ENCODE data around the gene SLC4A5. TPM values are rescaled to one million over a fixed set of nuclear protein-coding genes. Genes with fewer than 3 reads are reported as not detected.
A peak's percentile ranks its signal among the peaks of the same experiment; 100 is the strongest.
"Not testable (repeated sequence)": the region's sequence is repeated elsewhere in the genome, so short reads cannot be mapped to it uniquely, and the experiment has no call there.

Gene SLC4A5
- total RNA-seq, 1 donor from 2014 or later, result 0.43 TPM

GRCh38 chr2:74368499-74368898 is 25.3 kb upstream of the SLC4A5 start:
- DNase-seq (ENCODE audit: low read depth), result no peak

GRCh38 chr2:74367789-74368188 is 24.6 kb upstream of the SLC4A5 start:
- no peak for DNase-seq (ENCODE audit: low read depth)

GRCh38 chr2:74366036-74366435 is 22.8 kb upstream of the SLC4A5 start:
- no peak for DNase-seq (ENCODE audit: low read depth)

GRCh38 chr2:74364533-74365505 is 21.6 kb upstream of the SLC4A5 start:
- no peak for DNase-seq (ENCODE audit: low read depth)

- no peak for DNase-seq (ENCODE audit: low read depth)
Observed at GRCh38 chr2:74361327-74361726, 18.1 kb upstream of the SLC4A5 start.

- DNase-seq (ENCODE audit: low read depth), result no peak
Observed at GRCh38 chr2:74357627-74358026, 14.4 kb upstream of the SLC4A5 start.

GRCh38 chr2:74349889-74350288 is 6.7 kb upstream of the SLC4A5 start:
- no peak for DNase-seq (ENCODE audit: low read depth)

GRCh38 chr2:74347742-74348141 is 4.5 kb upstream of the SLC4A5 start:
- no peak for DNase-seq (ENCODE audit: low read depth)

GRCh38 chr2:74347303-74347702 is 4.1 kb upstream of the SLC4A5 start:
- DNase-seq (ENCODE audit: low read depth), result no peak

GRCh38 chr2:74345272-74345943 is 2.2 kb upstream of the SLC4A5 start:
- DNase-seq (ENCODE audit: low read depth), result no peak

- DNase-seq (ENCODE audit: low read depth), result not testable (repeated sequence)
Observed at GRCh38 chr2:74336227-74336626, 7.0 kb downstream of the SLC4A5 start.

GRCh38 chr2:74334931-74335333 is 8.3 kb downstream of the SLC4A5 start:
- DNase-seq (ENCODE audit: low read depth), result peak; percentile 86

- DNase-seq (ENCODE audit: low read depth), result peak; percentile 70
Observed at GRCh38 chr2:74333896-74334586, 9.2 kb downstream of the SLC4A5 start.

- DNase-seq (ENCODE audit: low read depth), result no peak
Observed at GRCh38 chr2:74333175-74333574, 10.0 kb downstream of the SLC4A5 start.

- DNase-seq (ENCODE audit: low read depth), result peak; percentile 97
Observed at GRCh38 chr2:74332550-74333174, 10.6 kb downstream of the SLC4A5 start.

- peak; percentile 22 for DNase-seq (ENCODE audit: low read depth)
Observed at GRCh38 chr2:74328573-74328972, 14.6 kb downstream of the SLC4A5 start.

GRCh38 chr2:74328074-74328473 is 15.1 kb downstream of the SLC4A5 start:
- peak; percentile 13 for DNase-seq (ENCODE audit: low read depth)

- DNase-seq (ENCODE audit: low read depth), result no peak
Observed at GRCh38 chr2:74327627-74328026, 15.6 kb downstream of the SLC4A5 start.

GRCh38 chr2:74327199-74327598 is 16.0 kb downstream of the SLC4A5 start:
- DNase-seq (ENCODE audit: low read depth), result no peak

GRCh38 chr2:74325815-74326214 is 17.4 kb downstream of the SLC4A5 start:
- no peak for DNase-seq (ENCODE audit: low read depth)

- DNase-seq (ENCODE audit: low read depth), result no peak
Observed at GRCh38 chr2:74321737-74322136, 21.5 kb downstream of the SLC4A5 start.
